Stimulated activated CD4-positive, alpha-beta T cell treated with anti-CD3 and anti-CD28 coated beads, Interleukin-1b, Interleukin-23, amount 100 ng/mL, for 4 hours (primary cell): ENCODE results near the gene GRIK4.

ENCODE experiments used
- DNase-seq, 2 donors: peaks; one replicate each; pipeline ENCODE4 v3.0.0-alpha.2; 2020; ENCODE audit warnings: low read depth in 2 of 2

Gene GRIK4

DNA sequence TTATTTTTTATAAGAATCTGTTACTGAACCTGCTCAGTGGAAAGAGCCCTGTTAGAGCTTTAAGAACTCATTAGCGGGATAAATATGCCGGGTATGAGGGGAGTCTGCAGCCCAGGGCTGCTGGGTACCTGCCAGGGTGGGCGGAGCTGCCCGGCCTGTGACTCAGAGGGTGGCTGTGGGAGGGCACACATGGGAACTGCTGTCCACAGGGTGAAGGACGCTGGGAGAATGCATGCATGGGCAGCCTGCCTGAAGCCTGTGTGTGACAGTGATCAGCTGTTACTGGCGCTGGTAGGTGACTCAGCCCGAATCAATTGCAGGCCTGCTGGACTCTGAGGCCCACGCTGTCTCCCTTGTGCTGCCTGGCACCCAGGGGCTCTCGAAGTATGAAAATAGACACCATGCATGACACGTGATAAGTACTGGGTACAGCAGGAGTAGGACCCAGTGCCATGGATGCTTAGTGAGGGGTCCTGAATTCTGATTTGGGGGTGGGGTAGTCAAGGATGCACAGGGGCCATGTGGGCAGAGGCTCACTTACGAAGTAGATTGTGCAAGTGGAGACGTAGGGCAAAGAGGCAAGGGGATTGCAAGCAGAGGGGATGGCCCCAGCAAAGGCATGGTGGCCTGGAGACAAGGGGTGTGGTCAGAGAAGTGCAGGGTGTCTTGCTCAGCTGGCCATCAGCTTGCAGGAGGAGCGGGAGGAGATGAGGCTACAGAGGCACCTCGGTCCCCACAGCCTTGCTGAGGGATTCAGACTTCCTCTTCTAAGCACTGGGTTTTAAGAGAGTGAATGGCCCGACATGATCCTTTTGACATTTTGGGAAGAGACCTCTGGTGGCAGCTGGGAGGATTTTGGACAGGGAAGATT, 36.5 kb downstream of the GRIK4 start:
- no peak for DNase-seq

DNA sequence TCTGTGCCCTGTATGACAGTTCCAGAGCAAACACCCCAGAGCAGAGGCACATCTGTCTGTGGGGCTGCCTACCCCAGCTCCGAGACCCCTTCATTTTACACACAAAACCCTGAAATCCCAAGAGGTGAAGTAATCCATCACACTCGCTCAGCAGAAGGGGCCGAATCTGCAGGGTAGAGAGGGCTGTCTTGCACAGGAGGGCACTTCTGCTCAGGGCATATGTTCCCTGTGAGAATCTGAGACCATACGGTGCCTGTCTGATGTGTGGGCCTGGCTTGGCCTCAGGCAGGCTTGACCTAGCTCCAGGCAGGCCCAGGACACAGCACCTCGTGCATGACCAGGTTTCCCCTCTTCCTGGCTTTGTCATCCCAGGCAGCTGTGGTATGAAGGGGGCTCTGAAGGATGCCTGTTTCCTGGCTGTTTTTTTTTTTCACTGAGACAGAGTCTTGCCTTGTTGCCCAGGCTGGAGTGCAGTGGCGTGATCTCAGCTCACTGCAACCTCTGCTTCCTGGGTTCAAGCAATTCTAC, 37.2 kb downstream of the GRIK4 start:
- DNase-seq: no peak

DNA sequence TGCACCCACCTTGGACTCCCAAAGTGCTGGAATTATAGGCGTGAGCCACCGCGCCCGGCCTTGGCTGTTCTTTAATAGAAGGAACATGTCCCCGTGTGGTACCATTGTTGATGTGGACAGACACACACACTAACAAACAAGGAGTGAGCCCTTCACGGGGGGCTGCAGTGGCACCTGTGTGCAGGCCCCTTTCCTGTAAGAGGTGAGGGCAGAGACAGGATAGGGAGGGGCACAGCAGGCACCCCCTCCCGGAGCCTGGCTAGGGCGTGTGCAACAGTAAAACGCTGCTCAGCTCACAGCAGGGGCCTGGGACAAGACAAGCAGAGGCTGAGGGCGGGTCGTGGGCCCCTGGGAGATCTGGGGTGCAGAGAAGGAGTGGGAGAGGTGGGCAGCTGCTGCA, 37.8 kb downstream of the GRIK4 start:
- no peak for DNase-seq

DNA sequence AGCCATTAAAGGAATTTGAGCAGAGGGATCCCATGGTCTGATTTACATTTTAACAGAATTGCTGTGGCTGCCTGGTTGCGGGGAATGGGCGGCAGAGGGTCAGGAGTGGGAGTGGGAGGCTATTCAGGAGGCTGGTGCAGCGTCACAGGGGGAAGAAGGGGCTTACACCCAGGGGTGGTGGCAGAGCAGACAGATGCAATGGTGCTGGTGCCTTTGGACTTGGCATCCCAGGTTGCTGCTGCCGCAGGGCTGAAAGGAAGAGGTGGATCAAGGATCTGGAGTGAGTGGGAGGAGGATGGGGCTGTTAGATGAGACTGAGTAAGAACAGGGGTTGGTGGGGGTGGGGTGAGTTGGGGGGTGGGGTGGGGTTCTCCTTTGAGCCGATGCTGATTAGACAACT, 38.5 kb downstream of the GRIK4 start:
- no peak for DNase-seq

DNA sequence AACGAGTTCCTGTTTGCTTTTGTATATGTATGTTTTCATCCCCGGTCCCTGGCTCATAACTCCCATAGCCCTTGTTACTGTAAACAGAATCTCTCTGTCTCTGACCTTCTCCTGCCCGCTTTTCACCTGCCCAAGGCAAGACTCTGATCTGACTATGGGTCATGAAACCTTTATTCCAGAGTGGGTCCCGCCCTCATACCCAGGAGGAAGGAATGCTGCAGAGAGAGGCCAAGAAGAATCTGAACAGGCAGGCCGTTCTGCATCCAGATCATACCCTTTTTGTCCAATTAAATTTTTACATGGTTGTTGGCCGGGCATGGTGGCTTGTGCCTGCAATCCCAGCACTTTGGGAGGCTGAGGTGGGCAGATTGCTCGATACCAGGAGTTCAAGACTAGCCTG, 39.6 kb downstream of the GRIK4 start:
- no peak for DNase-seq

DNA sequence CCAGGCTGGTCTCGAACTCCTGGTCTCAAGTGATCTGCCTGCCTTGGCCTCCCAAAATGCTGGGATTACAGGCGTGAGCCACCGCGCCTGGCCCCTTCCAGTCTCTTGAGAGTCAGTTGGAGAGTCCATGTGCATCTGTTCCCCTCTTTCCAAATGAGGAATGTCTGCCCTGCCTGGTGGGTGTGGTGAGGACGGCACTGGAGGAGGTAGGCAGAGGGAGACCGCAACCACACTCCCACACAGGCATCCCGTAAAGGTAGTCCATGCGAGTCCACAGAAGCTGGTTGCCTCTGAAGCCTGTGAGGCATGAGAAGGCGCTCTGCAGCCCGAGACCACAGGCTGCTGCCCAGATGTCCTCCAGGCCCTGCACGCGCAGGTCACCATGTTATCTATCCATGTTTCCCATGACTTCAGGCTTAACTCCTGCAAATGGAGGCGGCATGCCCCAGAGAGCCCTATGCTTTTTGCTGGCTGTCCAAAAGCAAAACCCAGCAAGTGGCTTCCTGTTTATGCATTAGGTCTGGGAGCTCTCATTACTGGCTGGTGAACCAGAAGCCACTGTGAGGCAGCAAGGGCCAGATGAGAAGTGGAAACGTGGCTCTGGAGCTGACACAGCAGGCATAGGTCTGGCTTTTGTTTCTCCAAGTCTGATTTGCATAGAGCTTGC, 43.4 kb downstream of the GRIK4 start:
- no peak for DNase-seq

DNA sequence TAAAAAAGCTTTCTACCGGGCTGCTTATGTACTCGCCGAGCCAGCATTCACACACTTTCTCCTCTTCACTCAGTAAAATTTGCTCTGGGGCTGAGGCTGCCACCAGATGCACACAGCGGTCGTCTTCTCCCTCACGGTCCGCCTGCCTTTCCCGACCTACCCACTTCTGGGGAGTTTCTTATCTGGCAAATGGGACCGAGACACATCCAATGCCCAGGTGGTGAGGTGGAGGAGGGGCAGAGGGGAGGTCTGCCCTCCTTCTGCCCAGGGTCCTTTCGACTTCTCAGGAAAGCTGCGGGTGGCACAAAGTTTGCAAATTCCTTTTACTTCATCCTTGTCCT, 43.9 kb downstream of the GRIK4 start:
- no peak for DNase-seq

DNA sequence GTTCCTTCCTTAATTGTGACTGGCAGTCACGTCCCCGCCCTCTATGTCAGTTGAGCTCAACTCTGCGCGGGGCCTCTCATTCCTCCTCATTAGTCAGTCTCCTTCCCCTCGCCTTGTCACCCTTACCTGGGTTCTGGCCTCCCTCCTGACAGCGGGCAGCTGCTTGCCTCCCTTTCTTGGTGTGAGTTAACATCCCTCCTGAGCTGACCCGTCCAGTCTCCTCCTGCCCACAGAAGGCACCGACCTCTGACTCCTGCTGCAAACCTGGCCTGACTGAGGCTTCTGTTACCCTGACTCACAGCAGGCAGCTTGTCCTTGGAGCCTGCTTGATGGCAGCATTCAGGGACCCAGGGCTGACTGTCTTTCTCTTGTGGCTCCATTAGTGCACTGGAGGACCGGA, 45.2 kb downstream of the GRIK4 start:
- DNase-seq: no peak

DNA sequence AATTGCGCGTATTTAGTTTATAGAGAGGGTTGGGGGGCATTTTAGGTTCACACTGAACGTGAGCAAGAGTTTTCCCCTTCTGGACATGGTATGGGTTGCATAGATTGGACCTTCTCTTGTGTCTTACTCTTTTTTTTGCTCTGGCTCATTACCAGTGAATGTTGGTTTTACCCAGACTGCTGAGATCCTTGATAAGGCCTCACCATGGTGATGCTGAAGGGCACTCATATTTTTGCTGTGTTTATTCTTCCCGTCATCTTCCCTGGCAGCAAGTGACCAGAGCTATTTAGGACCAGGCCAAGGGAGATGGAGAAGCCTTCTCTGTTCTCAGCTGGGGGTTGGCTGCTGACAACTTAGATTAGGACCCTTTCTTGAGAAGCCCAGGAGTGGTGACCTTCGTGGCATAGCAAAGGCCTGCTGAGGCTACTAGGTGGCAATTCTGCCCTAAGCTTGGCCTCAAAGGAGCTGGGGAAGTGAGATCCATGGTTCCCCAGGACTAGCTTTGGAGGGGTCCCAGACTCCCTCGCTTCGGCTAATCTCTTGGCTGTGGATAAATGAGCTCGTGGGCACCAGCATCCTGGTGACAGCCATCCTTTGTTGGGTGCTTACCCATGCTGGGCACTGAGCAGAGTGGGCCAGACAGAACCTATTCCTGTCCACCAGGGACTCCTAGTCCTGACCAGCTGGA, 47.3 kb downstream of the GRIK4 start:
- DNase-seq: no peak

DNA sequence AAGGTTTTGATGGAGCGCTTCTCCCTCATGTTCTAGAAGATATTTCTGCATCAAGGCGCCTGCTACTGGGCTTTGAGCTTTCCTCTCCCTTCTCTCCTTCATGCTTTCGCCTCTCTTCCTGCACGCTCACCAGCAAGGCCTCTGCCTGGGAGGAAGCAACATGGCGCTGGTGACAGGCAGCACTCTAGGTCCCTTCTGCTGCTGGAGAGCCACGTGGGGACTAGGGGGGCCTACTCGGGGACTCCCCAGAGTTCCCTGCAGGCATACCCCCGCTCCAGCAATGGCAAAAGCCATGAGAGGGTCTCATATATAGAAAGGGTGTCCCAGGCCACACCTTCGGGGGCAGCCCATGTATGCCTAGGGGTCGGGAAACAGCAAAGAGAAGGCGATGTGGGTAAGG, 49.7 kb downstream of the GRIK4 start:
- DNase-seq: no peak

DNA sequence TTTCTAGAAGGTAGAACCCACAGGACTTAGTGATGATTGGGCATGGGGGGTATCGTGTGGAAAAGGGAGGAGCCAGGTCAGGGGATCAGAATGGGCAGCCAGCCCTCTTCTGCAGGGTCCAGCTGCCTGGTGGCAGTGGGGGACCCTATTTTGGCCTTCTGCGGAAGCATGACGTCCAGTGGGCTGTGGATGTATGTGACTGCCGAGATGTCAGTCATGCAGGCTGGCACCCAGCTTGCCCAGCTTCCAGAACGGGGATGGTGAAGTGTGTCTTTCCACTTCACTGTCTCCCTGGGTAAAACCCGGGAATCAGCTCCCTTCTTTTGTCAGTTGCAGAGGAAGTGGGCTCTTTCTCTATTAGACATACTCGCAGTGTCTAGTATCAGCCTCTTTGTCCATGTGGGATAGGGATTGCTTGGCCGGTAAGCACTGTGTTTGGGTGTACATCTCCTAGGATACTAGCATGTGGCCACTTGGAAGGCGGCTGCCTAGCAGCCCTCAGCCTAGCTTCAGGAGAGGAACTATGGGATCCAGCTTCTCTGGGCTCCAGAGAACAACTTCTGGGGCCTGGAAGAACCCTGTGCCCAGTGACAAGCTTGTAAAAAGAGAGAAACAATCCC, 51.4 kb downstream of the GRIK4 start:
- DNase-seq: no peak

DNA sequence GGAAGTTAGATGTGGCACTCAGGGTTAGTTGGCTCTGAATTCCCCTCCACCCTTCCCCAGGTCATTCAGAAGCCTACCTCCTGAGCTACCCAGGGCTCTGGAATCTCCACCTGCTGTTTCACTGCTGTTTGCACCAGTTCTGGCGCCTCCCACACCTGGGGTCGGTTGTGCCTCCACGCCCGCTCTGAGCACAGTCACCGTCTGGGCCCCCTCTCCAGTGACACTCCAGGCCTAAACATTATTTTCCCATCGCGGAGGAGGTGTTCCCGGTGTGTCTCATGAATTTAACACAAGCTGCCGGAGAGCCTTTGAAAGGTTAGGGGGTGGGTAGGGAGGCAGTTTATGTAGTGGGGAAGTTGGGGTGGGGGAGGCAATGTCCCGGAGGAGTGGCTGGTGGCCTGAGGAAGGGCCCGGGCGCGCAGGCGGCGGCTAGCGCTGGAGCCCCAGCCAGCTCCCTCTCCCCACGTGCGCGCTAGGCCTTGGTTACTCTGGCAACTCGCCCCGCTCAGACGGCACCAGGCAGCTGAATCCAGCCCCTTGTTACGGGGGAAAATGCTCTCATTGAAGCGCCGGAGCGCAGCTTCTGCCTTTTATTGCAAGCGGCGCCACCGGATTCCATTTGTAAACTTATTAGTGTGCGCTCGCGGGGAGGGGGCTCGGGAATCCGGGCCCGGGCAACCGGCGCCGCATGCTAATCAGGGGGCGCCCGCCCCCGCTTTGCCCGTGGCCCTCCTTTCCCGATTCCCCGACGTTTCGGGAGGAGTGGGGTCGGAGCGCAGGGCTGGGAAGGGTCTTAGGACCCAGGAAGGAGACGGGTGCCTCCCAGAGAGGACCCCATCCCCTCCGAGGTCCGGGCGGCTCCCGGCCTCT, 52.4 kb downstream of the GRIK4 start:
- no peak for DNase-seq

DNA sequence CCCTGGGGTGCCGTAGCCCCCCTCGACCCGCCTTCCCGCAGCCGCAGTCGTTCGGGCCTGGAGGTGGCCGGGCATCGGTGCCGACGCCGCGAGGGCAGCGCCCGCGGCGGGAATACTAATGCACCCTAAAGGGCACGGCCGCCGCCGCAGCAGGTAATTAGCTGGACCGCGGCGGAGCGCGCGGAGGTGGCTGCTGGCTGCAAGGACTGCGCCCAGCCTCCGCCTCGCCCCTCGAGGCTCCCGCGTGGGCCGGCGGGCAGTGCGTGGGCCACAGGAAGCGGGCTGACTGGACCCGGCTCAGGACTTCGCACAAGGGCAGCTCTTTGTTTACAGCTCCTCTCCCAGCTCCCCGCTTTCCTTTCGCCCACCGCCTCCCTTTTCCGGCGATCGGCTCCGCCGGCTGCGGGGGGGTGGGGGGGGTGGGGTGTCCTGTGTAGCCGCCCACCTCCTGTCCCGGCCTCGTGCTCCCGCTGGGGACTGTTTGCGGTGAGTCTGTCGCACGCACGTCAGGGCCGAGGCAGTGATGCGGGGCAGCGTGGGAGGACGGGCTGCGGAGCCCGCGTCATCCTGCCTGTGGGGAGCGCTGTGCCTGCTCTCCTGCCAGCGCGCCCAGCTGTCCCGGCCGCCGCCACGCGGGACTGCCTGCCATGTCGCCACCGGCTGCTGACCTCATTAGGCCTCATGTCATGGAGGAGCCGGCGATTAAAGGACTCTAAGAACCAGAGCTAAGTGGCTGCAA, 53.2 kb downstream of the GRIK4 start:
- DNase-seq: peak in 1 of 2 donors; percentile 6

DNA sequence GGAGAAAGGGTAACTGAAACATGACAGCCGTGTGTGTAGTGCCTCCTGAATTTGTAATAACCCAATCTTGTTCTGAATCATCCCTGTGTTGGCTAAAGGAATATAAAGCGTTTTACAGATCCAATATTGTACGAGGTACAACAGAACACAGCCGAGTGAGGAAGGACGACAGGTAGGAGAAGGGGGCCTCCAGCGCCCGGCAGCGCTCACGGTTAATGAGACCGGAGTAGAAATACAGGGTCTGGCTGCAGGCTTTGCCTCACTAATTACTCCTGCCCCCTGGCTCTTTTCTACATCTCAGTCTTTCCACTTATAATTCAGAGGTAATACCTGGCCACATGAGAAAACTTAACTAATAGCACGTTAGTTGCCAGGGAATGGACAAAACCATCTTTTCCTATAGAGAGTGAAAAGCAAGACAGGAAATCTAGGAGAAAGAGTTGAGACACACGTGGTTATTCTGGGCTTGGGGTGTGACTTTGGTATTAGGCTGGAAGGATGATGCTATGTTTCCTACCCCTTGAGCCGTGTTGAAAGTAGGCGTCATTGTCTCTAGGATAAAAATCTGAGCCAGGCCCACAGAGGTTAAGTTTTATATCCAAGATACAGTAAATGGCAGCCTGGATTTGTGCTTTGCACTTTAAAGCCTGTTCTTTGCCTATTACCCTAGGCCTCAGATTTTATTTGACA, 54.1 kb downstream of the GRIK4 start:
- no peak for DNase-seq

DNA sequence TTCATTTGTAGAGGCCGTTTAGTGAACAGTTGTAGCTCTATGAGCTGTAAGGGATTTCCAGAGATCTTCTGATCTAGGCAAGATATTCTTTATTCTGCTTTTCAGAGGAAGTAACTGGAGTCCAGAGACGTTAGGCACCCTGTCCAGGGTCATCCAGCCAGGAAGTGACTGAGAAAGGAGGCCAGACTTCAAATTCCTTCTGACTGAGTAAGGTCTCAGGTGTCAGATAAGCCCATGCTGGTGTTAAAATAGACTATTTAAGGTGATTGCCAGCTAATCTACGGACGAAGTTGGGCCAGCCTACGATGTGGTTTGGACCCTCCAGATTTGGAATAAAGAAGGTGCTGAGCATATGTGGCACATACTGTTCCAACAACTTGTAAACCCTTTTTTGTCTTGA, 54.6 kb downstream of the GRIK4 start:
- no peak for DNase-seq

DNA sequence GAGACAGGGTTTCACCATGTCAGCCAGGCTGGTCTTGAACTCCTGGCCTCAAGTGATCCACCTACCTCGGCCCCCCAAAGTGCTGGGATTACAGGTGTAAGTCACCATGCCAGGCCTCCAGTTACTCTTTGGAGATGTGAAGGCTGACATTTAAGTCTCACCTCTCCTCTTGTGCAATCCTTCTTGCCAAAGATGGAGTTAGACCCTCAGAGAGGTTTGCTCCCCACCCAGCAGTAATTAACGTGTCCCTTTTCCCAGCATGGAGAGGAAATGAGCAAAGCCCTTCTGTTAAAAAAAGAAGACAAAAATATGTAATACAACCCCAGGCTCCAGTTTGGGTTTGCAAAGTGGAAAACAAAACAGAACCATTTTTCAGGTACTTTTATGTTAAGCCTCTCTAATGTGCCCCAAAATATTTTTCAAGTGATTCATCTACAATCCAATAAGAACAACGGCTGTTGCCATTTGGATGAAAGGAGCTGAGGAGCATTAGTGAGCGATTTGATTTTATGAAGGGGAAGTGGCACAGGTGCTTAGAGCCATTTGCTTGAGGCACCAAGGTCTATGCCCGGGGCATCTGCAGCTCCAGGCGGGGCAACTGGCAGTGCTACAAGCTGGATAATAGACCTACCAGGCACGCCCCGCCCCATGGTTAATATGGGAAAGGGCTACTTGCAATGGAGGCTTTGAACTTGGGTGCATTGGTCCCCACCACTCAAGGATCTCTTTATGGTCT, 57.2 kb downstream of the GRIK4 start:
- DNase-seq: no peak

DNA sequence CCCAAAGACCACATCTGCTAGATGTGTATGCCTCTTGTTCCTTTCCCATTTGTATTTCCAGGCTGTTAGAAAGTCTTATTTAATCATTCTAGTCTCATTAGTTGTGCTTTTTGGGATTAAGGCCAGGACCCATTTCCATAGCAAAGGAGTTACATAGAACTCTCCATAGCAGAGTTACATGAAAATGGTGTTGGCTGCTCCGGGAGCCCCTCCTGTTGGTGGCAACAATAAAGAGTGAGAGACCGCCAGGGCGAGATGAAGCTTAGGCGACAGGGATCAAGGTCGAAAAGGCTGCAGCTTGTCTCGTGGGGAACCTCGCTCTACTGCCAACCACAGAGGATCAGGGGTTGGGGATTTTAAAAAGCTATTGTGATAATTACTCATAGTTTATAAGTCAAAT, 58.3 kb downstream of the GRIK4 start:
- no peak for DNase-seq

DNA sequence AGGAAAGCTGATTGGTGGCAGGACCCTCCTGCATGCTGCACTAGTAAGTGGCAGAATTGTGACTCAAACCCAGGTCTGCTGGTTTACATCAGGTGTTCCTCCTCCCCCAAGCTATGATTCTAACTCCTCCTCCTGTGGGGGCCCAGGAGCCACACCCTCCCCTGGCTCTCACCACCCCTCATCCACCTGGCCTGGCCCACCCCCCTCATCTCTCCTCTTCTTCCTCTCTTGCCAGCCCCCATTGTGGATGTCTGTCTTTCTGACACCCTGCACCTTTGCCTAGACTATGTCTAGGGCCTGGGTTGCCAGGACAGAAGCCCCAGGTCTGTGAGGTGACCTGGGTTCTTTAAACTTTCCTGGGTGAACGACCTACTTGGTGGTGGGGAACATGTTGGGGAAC, 59.9 kb downstream of the GRIK4 start:
- no peak for DNase-seq

DNA sequence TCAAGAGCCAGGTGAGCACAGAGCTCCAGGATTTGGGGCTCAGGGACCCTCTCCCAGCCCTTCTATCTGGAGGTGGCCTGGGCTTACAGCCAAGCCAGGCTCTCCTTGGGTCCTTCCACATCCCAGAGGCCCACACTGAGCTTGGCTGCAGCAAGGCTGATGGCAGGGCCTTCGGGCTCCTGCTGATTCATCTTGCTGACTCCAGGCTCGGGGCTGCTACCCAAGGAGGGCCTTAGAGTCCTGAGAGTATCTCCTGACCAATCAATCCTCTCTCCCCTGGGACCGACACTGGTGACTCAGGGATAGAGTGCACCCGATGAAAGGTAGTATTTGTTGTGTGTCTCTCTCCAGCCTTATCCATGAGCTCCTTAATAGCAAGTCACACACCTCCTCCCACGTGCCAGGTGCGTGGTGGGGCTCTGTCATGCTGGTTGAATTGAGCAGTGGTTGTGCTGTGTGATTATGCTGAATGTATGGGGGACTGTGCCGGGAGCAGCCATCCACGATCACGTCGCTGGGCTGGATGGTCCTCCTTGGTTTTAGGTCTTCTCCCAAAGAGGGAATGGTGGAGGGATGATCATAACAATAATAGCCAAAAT, 62.3 kb downstream of the GRIK4 start:
- no peak for DNase-seq
